T-helper 1 cell treated with Interleukin-12 subunit alpha and Interleukin-12 subunit beta and Interleukin-4 antibody, amounts not matched to agents 30 μg/mL and 1 μg/mL, for 36 hours (primary cell): ENCODE results near the gene PSMA4.
A peak's percentile ranks its signal among the peaks of the same experiment; 100 is the strongest.
"Not testable (repeated sequence)": the region's sequence is repeated elsewhere in the genome, so short reads cannot be mapped to it uniquely, and the experiment has no call there.

Experiments
- H3K27ac Mint-ChIP-seq: one replicate; pipeline ENCODE4 v1.8.0; 2021; ENCODE audit warnings: mild to moderate bottlenecking, mixed read lengths
- H3K27me3 Mint-ChIP-seq: one replicate; pipeline ENCODE4 v1.8.0; 2021; ENCODE audit warnings: low read depth, mixed read lengths
- H3K36me3 Mint-ChIP-seq: one replicate; pipeline ENCODE4 v1.8.0; 2021; ENCODE audit warnings: low read depth, mixed read lengths
- H3K4me1 Mint-ChIP-seq: one replicate; pipeline ENCODE4 v1.8.0; 2021; ENCODE audit warnings: low read depth, mixed read lengths
- H3K4me3 Mint-ChIP-seq: one replicate; pipeline ENCODE4 v1.8.0; 2021; ENCODE audit warnings: mild to moderate bottlenecking, moderate library complexity, mixed read lengths
- H3K9me3 Mint-ChIP-seq: one replicate; pipeline ENCODE4 v1.8.0; 2021; ENCODE audit warnings: mixed read lengths

The PSMA4 gene

GRCh38 chr15:78538358-78538757, 1.9 kb upstream of the PSMA4 start:
- no peak overlapping the region for H3K4me3 Mint-ChIP-seq
- H3K9me3 Mint-ChIP-seq = no peaks in the 10 kb centered on the region
- H3K36me3 Mint-ChIP-seq = peaks cover 20% of the 10 kb centered on the region
- H3K27ac Mint-ChIP-seq = no peak overlapping the region
- peaks cover 22% of the 10 kb centered on the region for H3K4me1 Mint-ChIP-seq
- no peaks in the 10 kb centered on the region for H3K27me3 Mint-ChIP-seq

- H3K9me3 Mint-ChIP-seq, H3K27me3 Mint-ChIP-seq: not testable (repeated sequence)
- Mint-ChIP-seq H3K27ac (peak overlapping the region; percentile 93), H3K4me3 (peak overlapping the region; percentile 92), H3K4me1 (peaks cover 25% of the 10 kb centered on the region), H3K36me3 (peaks cover 23% of the 10 kb centered on the region)
Measured at GRCh38 chr15:78539464-78540140, 642 bp upstream of the PSMA4 start.

- Mint-ChIP-seq H3K4me3 (peak overlapping the region; percentile 92), H3K36me3 (peaks cover 35% of the 10 kb centered on the region), H3K27ac (peak overlapping the region; percentile 93), H3K27me3 (no peaks in the 10 kb centered on the region), H3K9me3 (no peaks in the 10 kb centered on the region), H3K4me1 (peaks cover 27% of the 10 kb centered on the region)
Measured at GRCh38 chr15:78540871-78541743, 863 bp downstream of the PSMA4 start.

- peak overlapping the region; percentile 93 for H3K27ac Mint-ChIP-seq
- peaks cover 39% of the 10 kb centered on the region for H3K36me3 Mint-ChIP-seq
- H3K4me3 Mint-ChIP-seq = peak overlapping the region; percentile 92
- H3K27me3 Mint-ChIP-seq = no peaks in the 10 kb centered on the region
- H3K9me3 Mint-ChIP-seq = no peaks in the 10 kb centered on the region
- H3K4me1 Mint-ChIP-seq = peaks cover 27% of the 10 kb centered on the region
Measured at GRCh38 chr15:78541744-78542034, 1.4 kb downstream of the PSMA4 start.

DNA sequence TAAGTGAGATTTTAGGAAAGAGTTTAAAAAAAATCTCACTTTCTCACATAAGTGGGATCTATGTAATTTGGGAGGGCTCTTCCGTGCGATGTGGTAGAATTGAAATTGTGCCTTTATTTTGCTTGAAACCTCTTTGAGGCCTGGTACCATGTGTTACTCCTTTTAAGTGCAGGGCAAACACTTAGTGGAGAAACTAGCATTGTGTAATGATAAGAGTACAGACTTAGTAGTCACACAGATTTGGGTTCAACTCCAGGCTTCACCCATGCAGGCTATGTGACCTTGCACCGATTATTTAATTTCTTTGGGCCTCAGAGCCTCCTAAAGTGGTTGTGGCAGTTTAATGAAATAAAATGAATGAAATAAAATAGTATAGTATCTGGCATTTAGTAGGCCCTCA, 2.4 kb downstream of the PSMA4 start:
- H3K4me1 Mint-ChIP-seq = peaks cover 27% of the 10 kb centered on the region
- H3K27ac Mint-ChIP-seq = no peak overlapping the region
- H3K9me3 Mint-ChIP-seq = no peaks in the 10 kb centered on the region
- peaks cover 43% of the 10 kb centered on the region for H3K36me3 Mint-ChIP-seq
- no peaks in the 10 kb centered on the region for H3K27me3 Mint-ChIP-seq
- peak overlapping the region; percentile 82 for H3K4me3 Mint-ChIP-seq

GRCh38 chr15:78550194-78550593, 9.9 kb downstream of the PSMA4 start:
- no peak overlapping the region for H3K4me3 Mint-ChIP-seq
- no peaks in the 10 kb centered on the region for H3K27me3 Mint-ChIP-seq
- H3K9me3 Mint-ChIP-seq = no peaks in the 10 kb centered on the region
- peaks cover 43% of the 10 kb centered on the region for H3K36me3 Mint-ChIP-seq
- peaks cover 2% of the 10 kb centered on the region for H3K4me1 Mint-ChIP-seq
- H3K27ac Mint-ChIP-seq = no peak overlapping the region

- Mint-ChIP-seq H3K27ac (no peak overlapping the region), H3K36me3 (peaks cover 36% of the 10 kb centered on the region), H3K9me3 (no peaks in the 10 kb centered on the region), H3K4me3 (no peak overlapping the region), H3K27me3 (no peaks in the 10 kb centered on the region), H3K4me1 (peaks cover 2% of the 10 kb centered on the region)
Measured at GRCh38 chr15:78550815-78551214, 10.6 kb downstream of the PSMA4 start.

GRCh38 chr15:78551902-78552301, 11.7 kb downstream of the PSMA4 start:
- H3K4me3 Mint-ChIP-seq = no peak overlapping the region
- H3K4me1 Mint-ChIP-seq = no peaks in the 10 kb centered on the region
- H3K27me3 Mint-ChIP-seq = no peaks in the 10 kb centered on the region
- no peaks in the 10 kb centered on the region for H3K9me3 Mint-ChIP-seq
- H3K36me3 Mint-ChIP-seq = peaks cover 28% of the 10 kb centered on the region
- no peak overlapping the region for H3K27ac Mint-ChIP-seq

DNA sequence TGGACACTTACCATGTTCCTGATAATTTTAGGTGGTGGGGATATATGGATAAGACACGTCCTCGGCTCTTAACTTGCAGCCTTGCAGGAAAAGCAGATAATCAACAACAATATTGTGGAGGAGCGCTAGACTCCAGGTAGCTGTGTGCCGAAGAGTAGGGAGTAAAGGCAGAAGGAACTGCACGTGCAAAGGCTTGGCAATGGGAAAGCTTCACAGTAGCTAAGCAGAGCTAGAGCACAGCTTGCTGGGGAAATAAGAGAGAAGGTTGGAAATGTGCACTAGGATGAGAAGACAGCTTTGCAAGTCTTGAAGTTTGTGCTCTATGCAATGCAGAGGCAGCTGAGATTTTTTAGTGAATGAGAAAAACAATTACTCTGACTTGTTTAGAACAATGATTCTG, 12.4 kb downstream of the PSMA4 start:
- H3K27me3 Mint-ChIP-seq = no peaks in the 10 kb centered on the region
- no peak overlapping the region for H3K4me3 Mint-ChIP-seq
- no peaks in the 10 kb centered on the region for H3K9me3 Mint-ChIP-seq
- H3K27ac Mint-ChIP-seq = no peak overlapping the region
- peaks cover 26% of the 10 kb centered on the region for H3K36me3 Mint-ChIP-seq
- no peaks in the 10 kb centered on the region for H3K4me1 Mint-ChIP-seq

GRCh38 chr15:78560201-78560600, 20.0 kb downstream of the PSMA4 start:
- not testable (repeated sequence) for H3K27ac Mint-ChIP-seq, H3K4me1 Mint-ChIP-seq, H3K9me3 Mint-ChIP-seq, H3K4me3 Mint-ChIP-seq, H3K36me3 Mint-ChIP-seq
- H3K27me3 Mint-ChIP-seq = peaks cover 10% of the 10 kb centered on the region

DNA sequence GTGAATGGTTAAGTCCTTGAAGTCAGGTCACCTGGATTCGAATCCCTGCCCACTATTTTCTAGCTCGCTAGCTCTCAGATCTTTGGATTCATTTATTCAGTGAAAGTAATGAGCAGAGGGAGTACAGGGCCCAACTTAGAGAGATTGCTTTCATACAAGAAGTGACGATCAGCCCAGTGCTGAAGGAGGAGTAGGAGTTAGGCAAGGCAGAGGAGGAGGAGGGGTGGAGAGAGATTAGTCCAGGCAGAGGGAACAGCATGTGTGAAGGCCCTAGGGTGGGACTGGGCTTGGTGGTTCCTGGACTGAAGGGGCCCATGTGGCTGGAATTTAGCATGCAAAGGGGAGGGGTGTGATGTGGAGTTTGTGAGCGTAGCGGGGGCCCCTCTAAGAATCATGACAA, 21.2 kb downstream of the PSMA4 start:
- no peak overlapping the region for H3K4me3 Mint-ChIP-seq
- no peaks in the 10 kb centered on the region for H3K9me3 Mint-ChIP-seq
- H3K27ac Mint-ChIP-seq = no peak overlapping the region
- H3K36me3 Mint-ChIP-seq = peaks cover 2% of the 10 kb centered on the region
- peaks cover 18% of the 10 kb centered on the region for H3K27me3 Mint-ChIP-seq
- H3K4me1 Mint-ChIP-seq = peaks cover 14% of the 10 kb centered on the region

DNA sequence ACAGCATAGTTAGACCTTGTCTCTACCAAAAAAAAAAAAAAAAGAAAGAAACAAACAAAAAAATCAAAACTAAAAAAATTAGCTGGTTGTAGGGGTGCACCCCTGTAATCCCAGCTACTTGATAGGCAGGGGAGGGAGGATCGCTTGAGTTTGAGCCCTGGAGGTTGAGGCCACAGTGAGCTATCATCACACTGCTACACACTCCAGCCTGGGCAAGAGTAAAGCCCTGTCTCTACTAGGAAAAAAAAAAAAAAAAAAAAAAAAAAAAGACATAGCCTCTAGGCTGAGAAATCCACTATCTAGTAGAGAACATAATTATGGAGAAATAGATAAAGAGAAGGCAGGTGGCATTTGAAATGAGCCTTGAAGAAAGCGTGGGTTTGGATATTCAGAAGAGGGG, 22.8 kb downstream of the PSMA4 start:
- peaks cover 22% of the 10 kb centered on the region for H3K4me1 Mint-ChIP-seq
- H3K9me3 Mint-ChIP-seq = no peaks in the 10 kb centered on the region
- peaks cover 2% of the 10 kb centered on the region for H3K36me3 Mint-ChIP-seq
- peaks cover 29% of the 10 kb centered on the region for H3K27me3 Mint-ChIP-seq
- no peak overlapping the region for H3K27ac Mint-ChIP-seq
- no peak overlapping the region for H3K4me3 Mint-ChIP-seq

GRCh38 chr15:78564743-78565096, 24.5 kb downstream of the PSMA4 start:
- Mint-ChIP-seq H3K4me3 (peak overlapping the region; percentile 84), H3K4me1 (peaks cover 22% of the 10 kb centered on the region), H3K27me3 (peaks cover 29% of the 10 kb centered on the region), H3K27ac (no peak overlapping the region), H3K36me3 (peaks cover 2% of the 10 kb centered on the region), H3K9me3 (no peaks in the 10 kb centered on the region)

- peaks cover 29% of the 10 kb centered on the region for H3K27me3 Mint-ChIP-seq
- H3K4me3 Mint-ChIP-seq = peak within 1 kb of the TSS; percentile 84
- H3K4me1 Mint-ChIP-seq = peaks cover 22% of the 10 kb centered on the region
- H3K36me3 Mint-ChIP-seq = peaks cover 2% of the 10 kb centered on the region
- no peaks in the 10 kb centered on the region for H3K9me3 Mint-ChIP-seq
- no peak within 1 kb of the TSS for H3K27ac Mint-ChIP-seq
Measured at GRCh38 chr15:78565097-78565950, 25.1 kb downstream of the PSMA4 start, which contains the start of gene CHRNA5. CHRNA5 (plus strand) TSS chr15:78565520; CDS start chr15:78565720, 200 bp downstream.
